PC-3 (cell line): ENCODE measurements around the gene RNF17.

Source experiments
- CTCF ChIP-seq: fragments of 300-600 bp; sonication (generic); conservative IDR thresholded peaks from 2 replicates; pipeline ENCODE4 v1.5.1; 2017; ENCODE audit warnings: antibody characterized with exemption, low read depth, mild to moderate bottlenecking, low read length
- EZH2 ChIP-seq: fragments of 300-600 bp; sonication (generic); IDR thresholded peaks from one replicate; pipeline ENCODE4 v1.6.1; 2017; ENCODE audit warnings: antibody characterized with exemption, mild to moderate bottlenecking, low read length; ENCODE audit not compliant: unreplicated experiment
- EZH2phosphoT487 ChIP-seq: fragments of 300-600 bp; sonication (generic); IDR thresholded peaks from 2 replicates; pipeline ENCODE4 v1.6.1; 2018; ENCODE audit warnings: mild to moderate bottlenecking, antibody characterized with exemption, low read length, borderline replicate concordance

DNA sequence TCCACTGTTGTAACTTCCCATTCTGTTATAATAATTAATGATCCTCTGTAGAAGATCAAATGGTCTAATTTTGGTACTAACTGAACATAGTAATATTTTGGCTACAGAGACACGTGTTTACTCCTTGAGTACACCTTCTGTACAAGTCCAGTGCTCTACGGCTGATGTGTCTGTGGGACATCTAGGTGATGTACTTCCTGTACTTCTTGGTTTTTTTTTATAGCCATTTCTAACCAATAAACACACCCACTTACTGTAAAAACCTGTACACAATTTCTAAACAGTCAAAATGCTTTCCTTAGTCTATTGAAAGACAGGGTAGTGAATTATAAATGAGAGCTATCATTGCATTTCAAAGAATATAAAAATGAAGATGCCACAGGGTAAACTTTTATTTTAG, 118.7 kb downstream of the RNF17 start:
- TF ChIP-seq CTCF (no peak), EZH2 (no peak), EZH2phosphoT487 (no peak)
